Measurements from ENCODE around the gene MCC.

The MCC gene

DNA sequence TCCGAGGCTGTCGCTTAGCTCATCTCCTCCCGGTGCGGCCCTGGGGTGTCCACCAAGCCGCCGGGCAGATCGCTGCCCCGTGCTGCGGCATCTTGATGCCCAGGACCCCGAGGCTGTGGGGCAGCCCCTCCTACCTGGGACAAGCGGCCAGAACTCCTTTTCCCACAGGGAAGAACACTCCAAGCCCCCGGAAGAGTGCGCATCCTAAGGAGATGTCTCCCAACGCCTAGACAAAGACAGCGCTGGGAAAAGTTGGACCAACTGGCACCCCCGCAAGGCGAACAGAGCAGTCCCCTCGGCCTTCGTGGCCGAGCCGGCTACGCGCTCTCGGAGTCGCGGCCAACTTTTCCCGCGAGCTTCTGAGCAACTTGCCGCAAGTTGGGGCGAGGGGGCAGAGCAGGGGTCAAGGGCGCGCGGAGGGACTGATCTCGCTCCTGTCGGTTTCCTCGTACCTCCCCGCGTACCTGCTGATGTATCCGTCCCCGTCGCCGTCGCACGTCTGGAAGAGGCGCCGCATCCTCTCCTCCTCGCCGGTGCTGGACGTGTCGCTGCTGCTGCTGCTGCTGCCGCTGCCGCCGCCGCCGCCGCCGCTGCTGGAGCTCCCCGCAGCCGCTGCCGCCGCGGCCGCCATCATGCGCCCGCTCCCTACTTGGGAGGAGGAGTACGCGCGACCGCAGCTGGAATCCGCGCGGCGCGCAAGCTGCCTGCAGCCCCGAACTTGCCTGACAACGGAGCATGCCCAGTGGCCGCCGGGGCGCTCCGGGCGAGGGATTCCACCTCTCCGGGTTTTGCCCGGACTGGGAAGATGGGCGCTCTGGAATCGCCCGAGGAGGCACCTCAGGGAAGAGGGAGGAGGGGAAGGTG, at the start of gene MCC:
MCC (minus strand) TSS at position 673 of the 864 bp plus-strand sequence.
- DNase-seq (ENCODE audit: low read depth, low spot score) = peak; percentile 41

DNA sequence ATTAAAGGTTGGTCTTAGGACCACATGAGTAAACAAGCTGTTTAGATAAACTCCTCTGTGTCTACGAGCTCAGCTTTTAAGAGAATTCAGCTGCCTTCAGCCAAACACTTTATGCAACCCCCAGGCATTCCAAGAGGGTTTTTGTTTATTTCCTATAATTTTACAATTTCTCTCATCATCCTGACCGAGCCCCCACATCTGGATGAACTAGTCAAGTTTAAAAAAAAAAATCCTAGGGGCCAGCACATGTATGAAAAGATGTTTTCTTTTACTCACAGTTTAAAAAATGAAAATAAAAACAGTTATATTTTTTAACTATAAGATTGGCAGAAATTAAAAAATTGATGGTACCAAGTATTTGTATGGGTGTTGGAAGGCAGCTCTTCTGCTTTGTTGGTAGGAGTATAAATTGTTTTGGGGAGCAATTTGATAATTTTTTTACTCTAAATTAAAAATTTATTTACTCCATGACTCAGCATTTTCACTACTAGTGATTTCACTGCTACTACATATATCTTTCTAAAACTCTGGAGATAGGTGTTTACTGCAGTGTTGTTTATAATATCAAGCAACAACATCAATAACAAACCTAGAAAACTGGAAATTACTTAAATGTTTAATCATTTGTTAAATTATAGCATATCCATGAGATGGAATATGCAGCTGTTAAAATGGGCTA, 43.4 kb upstream of the MCC start:
- DNase-seq (ENCODE audit: low read depth, low spot score) = no peak

DNA sequence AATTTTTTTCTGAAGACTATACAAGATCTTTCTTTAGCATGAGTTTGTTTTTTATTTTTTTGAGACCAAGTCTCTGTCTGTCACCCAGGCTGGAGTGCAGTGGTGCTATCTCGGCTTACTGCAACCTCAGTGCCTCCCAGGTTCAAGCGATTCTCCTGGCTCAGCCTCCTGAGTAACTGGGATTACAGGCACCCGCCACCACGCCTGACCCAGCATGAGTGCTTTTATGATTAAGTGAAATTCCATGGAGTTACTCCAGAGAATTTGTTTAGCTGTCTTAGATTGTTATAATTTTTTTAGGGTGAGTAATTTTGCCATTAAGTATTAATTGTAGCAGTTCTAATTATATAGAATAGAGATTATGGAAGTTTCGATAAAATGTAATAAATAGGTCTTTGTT, 39.5 kb upstream of the MCC start:
- no peak for DNase-seq (ENCODE audit: low read depth, low spot score)

DNA sequence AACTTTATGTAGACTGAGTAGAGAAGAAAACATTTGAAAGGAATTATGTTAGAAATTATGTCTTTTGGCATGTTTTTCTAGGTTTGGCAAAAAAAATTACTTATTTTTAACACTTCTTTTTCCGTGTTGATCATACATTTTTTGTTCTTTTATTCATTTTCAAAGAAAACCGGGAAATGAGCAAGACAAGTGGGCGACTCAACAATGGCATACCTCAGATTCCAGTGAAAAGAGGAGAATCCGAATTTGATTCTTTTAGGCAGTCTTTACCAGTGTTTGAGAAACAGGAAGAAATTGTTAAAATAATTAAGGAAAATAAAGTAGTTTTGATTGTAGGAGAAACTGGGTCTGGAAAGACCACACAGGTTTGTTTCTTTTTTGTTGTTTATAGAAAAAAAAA, 38.2 kb upstream of the MCC start:
- no peak for DNase-seq (ENCODE audit: low read depth, low spot score)

DNA sequence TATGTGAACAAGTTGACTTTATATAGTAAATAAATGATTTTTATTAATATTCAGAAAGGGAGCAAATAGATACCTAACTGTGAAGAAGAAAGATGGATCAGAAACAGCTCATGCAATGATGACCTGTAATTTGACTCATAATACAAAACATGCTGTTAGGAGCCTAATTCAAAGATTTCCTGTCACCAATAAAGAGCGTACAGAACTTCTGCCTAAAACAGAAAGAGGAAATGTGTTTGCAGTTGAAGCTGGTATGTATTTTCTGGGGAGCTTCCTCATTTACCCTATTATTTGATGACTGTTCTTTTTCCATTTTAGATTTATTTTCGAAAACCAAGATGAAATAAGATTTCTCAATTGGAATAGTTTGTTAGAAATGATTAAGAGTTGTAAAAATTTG, 36.7 kb upstream of the MCC start:
- no peak for DNase-seq (ENCODE audit: low read depth, low spot score)

DNA sequence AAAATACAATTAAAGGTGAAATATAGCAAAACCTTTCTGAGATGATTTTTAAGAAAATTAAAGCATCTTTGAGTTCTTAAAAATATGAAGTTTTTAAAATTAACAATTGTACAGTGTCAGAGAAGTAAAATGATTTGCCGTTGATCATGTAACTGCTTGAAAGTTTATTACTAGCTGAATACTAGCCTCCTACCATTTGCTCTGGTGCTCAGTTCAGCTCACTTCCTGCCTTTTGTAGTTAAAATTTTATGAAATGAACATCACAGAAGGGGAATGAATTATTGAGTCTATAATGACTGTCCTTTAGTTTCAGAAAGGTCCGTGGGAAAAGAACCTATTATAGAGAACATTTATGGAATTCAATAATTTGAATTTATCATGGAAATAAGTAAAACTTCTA, 34.9 kb upstream of the MCC start:
- no peak for DNase-seq (ENCODE audit: low read depth, low spot score)

DNA sequence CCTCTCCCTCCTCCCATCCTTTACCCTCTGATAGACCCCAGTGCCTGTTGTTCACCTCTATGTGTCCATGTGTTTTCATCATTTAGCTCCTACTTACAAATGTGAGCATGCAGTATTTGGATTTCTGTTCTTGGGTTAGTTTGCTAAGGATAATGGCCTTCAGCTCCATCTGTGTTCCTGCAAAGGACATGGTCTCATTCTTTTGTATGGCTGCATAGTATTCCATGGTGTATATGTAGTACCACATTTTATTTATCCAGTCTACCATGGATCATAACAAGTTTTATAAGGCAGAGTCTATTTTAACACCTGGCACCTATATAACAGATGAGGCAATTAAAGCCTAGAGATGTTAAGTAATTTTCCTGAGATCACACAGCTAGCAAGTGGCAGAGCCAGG, 32.6 kb upstream of the MCC start:
- DNase-seq (ENCODE audit: low read depth, low spot score) = no peak

DNA sequence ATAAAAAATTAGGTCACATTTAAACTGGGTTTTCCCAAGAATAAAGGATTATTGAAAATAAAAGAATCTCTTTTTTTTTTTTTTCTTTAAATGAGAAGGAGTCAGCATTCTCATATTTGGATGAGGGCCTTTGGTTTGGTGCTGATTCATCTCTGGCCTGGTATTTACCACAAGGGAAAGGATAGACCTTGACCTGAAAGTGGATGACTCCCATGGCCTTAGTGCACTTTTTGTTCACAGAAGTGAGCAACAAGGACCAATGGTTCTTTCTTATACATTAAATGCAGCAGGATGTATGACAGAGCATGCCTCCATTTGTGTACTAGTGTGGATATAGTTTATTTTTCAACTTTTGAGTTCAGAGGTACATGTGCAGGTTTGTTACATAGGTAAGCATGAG, 32.2 kb upstream of the MCC start:
- DNase-seq (ENCODE audit: low read depth, low spot score) = no peak

DNA sequence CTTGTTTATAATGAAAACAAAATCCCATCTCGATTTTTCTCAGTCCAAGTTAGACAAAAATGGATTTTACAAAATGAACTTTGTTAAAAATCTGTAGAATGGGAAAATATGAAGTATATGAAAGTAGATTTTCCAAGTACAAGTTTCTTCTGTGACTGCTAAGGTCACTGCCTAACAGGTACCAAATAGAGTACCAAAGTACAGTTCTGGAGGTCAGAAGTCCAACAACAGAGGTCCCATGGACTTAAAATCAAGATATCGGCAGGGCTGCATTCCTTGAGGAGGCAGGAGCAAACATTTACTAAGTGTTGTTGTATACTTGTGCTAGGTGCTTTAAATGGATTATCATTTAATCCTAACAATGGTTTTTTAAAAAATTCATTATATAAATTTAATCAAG, 31.2 kb upstream of the MCC start:
- no peak for DNase-seq (ENCODE audit: low read depth, low spot score)

DNA sequence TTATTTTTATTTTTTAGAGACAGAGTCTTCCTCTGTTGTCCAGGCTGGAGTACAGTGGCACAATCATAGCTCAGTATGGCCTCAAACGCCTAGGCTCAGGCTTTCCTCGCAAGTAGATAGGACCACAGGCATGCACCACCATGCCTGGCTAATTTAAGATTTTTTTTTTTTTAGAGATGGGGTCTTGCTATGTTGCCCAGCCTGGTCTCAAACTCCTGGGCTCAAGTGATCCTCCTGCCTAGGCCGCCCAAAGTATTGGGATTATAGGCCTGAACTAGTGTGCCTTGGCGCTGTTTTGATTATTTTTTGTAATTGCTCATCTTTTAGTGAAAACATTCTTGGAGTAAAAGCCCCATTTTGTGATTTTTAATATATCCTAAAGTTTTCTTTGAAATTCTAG, 30.6 kb upstream of the MCC start:
- no peak for DNase-seq (ENCODE audit: low read depth, low spot score)

DNA sequence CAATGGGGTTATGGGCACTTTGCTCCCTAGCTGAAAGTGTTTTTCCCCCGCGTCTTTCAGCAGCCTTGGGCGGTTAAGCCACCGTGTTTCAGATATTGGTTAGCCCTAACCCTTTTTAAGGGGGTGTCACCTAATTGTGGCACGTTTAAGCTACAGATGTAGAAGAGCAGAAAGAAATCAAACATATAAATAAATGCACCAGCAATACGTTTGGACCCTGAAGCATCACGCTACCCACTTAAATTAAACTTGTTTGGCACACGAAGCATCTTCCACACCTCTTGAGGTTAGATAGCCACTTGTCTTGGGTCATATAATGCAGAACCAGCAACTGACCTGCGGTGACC, 26.0 kb upstream of the MCC start:
- DNase-seq (ENCODE audit: low read depth, low spot score) = no peak

DNA sequence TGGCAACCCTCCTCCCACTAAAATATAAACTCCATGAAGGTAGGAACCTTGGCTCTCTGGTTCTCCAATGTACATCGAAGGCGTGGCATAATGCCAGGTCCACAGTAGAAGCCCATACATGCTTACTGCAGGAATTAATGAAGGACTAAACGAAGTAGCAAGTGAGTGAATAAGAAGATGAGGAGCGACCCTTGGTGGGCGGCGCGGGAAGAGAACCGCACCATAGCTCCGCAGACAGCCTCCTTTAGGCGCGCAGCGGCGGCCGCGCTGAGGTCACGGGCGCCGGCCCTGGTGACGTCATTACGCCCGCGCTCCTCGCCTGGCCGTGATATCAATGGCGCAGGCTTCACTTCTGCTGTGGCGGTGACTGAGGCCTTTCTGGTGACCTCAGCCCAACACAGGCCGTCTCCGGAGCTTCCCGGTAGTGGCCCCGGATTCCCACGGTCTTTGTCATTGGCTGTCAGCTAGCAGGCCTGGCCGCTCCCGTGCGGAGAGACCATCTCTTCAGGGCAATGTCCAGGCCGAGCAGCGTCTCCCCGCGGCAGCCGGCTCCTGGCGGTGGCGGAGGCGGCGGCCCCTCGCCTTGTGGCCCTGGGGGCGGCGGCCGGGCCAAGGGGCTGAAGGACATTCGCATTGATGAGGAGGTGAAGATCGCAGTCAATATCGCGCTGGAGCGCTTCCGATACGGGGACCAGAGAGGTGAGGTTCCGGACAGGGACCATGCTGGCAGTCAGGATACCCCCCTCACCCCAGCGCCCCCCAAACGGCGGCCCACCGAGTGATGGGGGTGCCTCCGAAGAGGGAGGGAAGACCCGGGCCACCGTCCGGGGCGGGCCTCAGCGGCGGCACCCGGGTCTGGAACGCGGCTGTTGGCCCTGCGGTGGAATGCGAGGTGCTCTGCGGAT, 25.4 kb upstream of the MCC start, which contains the start of gene YTHDC2:
YTHDC2 (plus strand) TSS at position 311 of the 905 bp plus-strand sequence; CDS start at position 513, 202 bp downstream.
- peak; percentile 66 for DNase-seq (ENCODE audit: low read depth, low spot score)

DNA sequence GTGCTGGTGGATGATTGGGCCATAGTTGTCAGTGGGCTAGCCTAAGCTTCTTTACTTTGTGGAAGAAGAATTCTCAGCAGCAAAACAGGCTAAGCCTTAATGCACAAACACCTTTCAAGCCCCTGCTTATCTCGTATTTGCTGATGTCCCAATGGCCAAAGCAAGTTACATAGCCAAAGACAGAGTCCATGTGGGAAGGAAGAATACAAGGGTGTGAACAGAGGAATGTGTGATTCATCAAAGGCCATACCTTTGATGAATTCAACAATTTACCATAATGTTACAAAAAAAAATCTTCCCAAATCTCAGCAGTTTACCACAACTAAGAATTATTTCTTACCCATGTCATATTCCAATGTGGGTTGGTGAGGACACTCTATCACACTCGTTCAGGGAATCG, 24.1 kb upstream of the MCC start:
- DNase-seq (ENCODE audit: low read depth, low spot score) = no peak

DNA sequence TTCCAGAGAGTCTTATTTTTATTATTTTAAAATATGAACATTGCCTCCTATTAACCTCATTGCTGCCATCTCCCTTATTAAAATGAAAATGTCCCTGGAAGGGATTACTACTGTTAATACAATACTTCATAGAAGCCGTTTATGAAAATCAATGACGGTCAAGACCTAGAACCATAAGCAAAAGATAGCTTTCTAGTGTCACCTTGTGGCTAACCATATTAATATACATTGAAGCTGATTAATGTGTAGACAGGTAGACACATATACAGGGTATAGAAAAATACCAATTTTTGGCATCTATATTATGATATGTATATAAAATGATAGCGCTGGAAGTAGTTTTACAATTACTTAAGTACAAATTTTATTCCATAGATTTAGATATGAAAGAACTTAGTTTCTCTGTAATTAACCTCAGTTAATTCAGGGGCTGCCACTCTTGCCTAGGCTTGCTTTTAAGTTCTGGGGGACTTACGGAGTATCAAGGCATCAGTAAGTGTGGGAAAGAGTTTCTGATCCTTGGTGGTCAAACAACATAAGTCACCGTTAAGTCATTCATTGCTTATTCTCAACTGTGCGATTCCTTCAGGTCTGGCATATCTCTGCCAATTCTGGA, 22.7 kb upstream of the MCC start:
- no peak for DNase-seq (ENCODE audit: low read depth, low spot score)

DNA sequence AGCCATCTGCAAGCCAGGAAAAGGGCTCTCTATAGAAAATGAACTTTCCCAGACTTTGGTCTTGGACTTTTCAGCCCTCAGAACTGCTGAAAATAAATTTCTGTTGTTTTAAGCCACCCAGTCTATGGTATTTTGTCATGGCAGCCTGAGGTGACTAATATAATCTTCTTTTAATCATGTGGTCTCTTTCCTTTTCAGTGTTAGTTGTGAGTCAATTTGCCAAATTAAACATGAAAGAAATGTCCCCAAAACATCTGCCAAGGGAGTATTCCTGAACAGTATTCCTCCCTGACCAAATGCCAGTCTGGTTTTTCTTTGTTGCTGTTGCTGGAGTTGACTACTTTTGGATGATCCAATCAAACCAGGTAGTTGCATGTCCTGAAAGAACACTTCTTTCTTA, 20.5 kb upstream of the MCC start:
- no peak for DNase-seq (ENCODE audit: low read depth, low spot score)

DNA sequence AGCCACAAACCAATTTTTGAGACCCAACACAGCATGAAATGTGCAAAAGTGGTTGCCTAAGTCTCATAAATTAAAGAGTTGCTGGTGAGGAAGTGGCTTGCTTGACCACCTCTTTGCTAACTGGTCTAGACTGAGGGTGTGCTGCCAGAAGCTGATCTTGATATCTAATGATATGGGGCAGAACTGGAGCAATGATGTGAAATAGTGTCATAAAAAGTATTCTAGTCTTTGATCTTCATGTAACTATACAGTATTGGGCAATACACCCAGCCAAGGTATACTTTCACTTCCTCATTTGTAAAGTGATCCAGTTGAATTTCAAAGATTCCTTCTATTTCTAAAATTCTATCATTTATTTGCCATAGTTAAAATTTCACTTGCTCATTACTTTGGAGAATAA, 19.3 kb upstream of the MCC start:
- DNase-seq (ENCODE audit: low read depth, low spot score) = no peak

DNA sequence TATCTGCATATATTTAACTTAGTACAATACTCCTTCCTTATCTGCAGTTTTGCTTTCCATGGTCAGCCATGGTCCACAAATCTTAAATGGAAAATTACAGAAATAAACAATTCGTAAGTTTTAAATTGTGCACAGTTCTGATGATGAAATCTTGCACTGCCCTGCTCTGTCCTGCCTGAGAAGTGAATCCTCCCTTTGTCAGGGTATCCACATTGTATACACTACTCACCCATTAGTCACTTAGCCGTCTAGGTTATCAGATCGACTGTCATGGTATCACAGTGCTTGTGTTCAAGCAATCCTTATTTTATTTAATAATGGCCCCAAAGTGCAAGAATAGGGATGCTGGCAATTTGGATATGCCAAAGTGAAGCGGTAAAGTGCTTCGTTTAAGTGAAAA, 16.9 kb upstream of the MCC start:
- no peak for DNase-seq (ENCODE audit: low read depth, low spot score)

DNA sequence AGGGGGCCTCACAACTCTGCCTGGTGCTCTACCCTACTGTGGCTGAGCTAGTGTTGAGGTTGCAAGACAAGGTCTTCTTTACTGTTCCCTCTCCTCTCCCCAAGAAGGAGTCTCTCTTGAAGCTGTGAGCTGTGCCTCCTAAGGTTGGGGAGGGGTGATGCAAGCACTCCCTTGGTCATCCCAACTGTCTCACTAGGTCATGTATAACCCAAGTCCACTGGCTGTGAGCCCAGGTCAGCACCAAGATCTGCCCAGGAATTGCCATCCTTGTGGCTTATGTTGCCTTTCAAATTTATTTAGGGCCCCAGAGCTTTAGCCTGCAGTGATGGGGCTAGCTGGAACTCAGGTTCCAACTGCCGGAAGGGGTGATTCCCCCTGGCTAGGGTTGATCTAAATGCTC, 14.9 kb upstream of the MCC start:
- no peak for DNase-seq (ENCODE audit: low read depth, low spot score)

DNA sequence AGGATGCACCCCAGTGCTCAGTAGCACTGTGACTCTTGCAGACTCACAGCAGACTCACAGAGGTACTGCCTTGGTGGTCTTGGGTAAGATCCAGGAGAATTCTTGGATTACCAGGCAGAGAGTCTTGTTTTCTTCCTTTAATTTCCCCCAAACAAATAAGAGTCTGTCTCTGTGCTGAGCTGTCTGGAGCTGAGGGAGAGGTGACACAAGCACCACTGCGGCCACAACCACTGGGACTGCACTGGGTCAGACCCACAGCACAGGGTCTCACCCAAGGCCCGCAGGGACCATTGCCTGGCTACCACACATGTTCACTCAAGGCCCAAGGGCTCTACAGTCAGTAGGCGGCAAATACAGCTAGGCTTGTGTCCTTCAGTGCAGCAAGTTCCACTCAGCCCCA, 13.8 kb upstream of the MCC start:
- DNase-seq (ENCODE audit: low read depth, low spot score) = no peak

DNA sequence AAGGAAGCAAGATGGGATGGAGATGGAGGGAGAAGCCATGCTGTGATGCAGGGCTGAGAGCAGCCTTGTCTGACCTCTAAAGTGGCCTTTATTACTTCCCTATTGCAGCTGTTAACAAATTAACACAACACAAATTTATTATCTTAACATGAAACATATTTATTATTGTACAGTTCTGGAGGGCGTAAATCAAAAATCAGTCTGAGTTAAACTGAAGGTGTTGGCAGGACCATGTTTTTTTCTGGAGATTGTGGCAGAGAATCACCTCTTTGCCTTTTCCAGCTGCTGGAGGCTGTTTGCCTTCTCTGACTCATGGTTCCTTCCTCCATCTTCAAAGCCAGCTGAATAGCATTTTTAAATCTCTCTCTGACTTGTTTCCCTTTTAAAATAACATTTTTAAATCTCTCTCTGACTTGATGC, 7.2 kb upstream of the MCC start:
- DNase-seq (ENCODE audit: low read depth, low spot score) = no peak

DNA sequence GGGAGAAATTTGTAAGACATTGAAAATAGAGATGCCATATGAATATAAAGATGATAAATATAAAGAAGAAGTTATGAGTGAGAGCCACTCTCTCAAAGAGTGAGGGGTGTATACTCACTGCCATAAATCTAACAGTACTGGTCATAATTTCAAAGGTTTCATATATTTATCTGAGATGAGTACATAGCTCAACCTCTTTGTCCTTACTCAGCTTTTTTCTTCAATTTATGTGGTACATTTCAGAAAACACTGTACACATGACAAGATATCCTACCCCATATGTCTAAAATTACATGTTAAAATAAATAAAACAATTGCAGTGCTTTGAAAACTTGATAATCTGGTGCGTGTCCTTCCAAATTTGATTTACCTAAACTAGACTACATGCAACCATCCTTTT, 5.2 kb upstream of the MCC start:
- no peak for DNase-seq (ENCODE audit: low read depth, low spot score)

DNA sequence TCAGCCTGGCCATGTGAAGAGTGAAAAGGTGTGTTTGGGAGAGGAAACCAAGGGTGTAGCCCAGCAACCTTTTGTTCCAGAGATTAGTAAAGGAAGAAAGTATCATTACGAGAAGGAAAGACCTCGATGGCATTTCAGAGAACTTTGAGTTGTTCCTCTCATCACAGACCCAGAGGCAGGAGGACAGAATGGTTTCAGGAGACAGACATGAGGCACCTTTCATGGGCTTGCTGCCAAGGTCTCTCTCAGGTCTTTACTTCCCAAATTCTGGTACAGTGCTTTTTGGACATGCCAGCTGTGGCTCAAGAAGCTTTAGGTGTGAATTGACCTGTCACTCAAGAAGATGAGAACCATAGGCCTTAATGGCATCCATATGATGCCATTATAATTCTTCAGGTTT, 2.8 kb upstream of the MCC start:
- no peak for DNase-seq (ENCODE audit: low read depth, low spot score)
